Measurements from ENCODE around the gene RBMS3.

Gene RBMS3

GRCh38 chr3:30017901-30018300, 737.0 kb downstream of the RBMS3 start:
- no peak for TF ChIP-seq NFRKB (IDR thresholded peaks at IDR 0.05)
- no peak for TF ChIP-seq L3MBTL2 (conservative IDR thresholded peaks at IDR 0.05)
- no peak for TF ChIP-seq CTBP1 (IDR thresholded peaks at IDR 0.05; ENCODE audit: borderline replicate concordance)
- no peak for TF ChIP-seq SUZ12 (IDR thresholded peaks at IDR 0.05)
- TF ChIP-seq BHLHE40 (IDR thresholded peaks at IDR 0.05; ENCODE audit: borderline replicate concordance): no peak
- no peak for TF ChIP-seq ELF4 (IDR thresholded peaks at IDR 0.05)
- TF ChIP-seq SP1 (IDR thresholded peaks at IDR 0.05): no peak
- TF ChIP-seq ARNT (IDR thresholded peaks at IDR 0.05): no peak
- no peak for TF ChIP-seq LEF1 (IDR thresholded peaks at IDR 0.05; ENCODE audit: borderline replicate concordance)
- no peak for TF ChIP-seq FOXM1 (IDR thresholded peaks at IDR 0.05; ENCODE audit: borderline replicate concordance)
- no peak for TF ChIP-seq PKNOX1 (IDR thresholded peaks at IDR 0.05)
- no peak for TF ChIP-seq TARDBP (IDR thresholded peaks at IDR 0.05)
- TF ChIP-seq ZNF384 (IDR thresholded peaks at IDR 0.05): no peak
- no peak for TF ChIP-seq FOXK2 (IDR thresholded peaks at IDR 0.05)
- no peak for TF ChIP-seq HDGF (IDR thresholded peaks at IDR 0.05; ENCODE audit: borderline replicate concordance)
- TF ChIP-seq FOXA1 (IDR thresholded peaks at IDR 0.05): no peak
- ChIA-PET POLR2A (no interaction called here), CTCF (no interaction called here)
- no peak for DNase-seq (ENCODE audit: extremely low spot score)

- no peak for DNase-seq (ENCODE audit: extremely low spot score)
- ChIA-PET CTCF (interaction anchor here (0.7 to 1.8 kb wide), 2 partner anchors 22 to 353 kb away, joined by 3 to 5 read pairs; no protein-coding TSS in a partner anchor), POLR2A (no interaction called here)
- TF ChIP-seq SUZ12 (IDR thresholded peaks at IDR 0.05): no peak
- no peak for TF ChIP-seq CTBP1 (IDR thresholded peaks at IDR 0.05; ENCODE audit: borderline replicate concordance)
- no peak for TF ChIP-seq BHLHE40 (IDR thresholded peaks at IDR 0.05; ENCODE audit: borderline replicate concordance)
- TF ChIP-seq L3MBTL2 (conservative IDR thresholded peaks at IDR 0.05): no peak
- no peak for TF ChIP-seq NFRKB (IDR thresholded peaks at IDR 0.05)
- TF ChIP-seq FOXA1 (IDR thresholded peaks at IDR 0.05): no peak
- no peak for TF ChIP-seq TARDBP (IDR thresholded peaks at IDR 0.05)
- no peak for TF ChIP-seq ARNT (IDR thresholded peaks at IDR 0.05)
- TF ChIP-seq SP1 (IDR thresholded peaks at IDR 0.05): no peak
- TF ChIP-seq LEF1 (IDR thresholded peaks at IDR 0.05; ENCODE audit: borderline replicate concordance): no peak
These were observed 739.5 kb downstream of the RBMS3 start for GRCh38 chr3:30020380-30020779.

DNA sequence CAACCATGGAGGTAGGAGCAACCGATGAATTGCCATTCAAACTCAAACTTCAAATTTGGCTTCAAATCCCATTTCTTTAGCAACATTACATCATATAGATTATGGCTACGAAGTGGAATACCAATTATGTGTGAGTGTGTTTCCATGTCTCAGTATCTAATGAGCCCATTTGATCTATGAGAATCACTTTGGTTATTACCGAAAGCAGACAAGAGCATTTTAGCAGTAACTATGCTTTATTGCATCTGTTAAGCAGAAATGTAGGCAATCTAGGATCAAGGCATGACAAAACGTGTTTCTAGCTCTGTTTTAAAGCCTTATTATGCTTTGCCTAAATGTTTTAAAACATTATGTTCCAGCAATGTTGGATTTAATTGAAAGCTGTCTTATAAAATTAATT, 743.6 kb downstream of the RBMS3 start:
- no peak for TF ChIP-seq SUZ12 (IDR thresholded peaks at IDR 0.05)
- TF ChIP-seq BHLHE40 (IDR thresholded peaks at IDR 0.05; ENCODE audit: borderline replicate concordance): no peak
- TF ChIP-seq L3MBTL2 (conservative IDR thresholded peaks at IDR 0.05): no peak
- no peak for TF ChIP-seq FOXK2 (IDR thresholded peaks at IDR 0.05)
- TF ChIP-seq LEF1 (IDR thresholded peaks at IDR 0.05; ENCODE audit: borderline replicate concordance): no peak
- TF ChIP-seq PKNOX1 (IDR thresholded peaks at IDR 0.05): no peak
- TF ChIP-seq SP1 (IDR thresholded peaks at IDR 0.05): no peak
- no peak for TF ChIP-seq FOXM1 (IDR thresholded peaks at IDR 0.05; ENCODE audit: borderline replicate concordance)
- no peak for TF ChIP-seq TARDBP (IDR thresholded peaks at IDR 0.05)
- TF ChIP-seq CTBP1 (IDR thresholded peaks at IDR 0.05; ENCODE audit: borderline replicate concordance): no peak
- TF ChIP-seq ARNT (IDR thresholded peaks at IDR 0.05): no peak
- TF ChIP-seq HDGF (IDR thresholded peaks at IDR 0.05; ENCODE audit: borderline replicate concordance): no peak
- no peak for DNase-seq (ENCODE audit: extremely low spot score)
- ChIA-PET CTCF (no interaction called here), POLR2A (no interaction called here)

DNA sequence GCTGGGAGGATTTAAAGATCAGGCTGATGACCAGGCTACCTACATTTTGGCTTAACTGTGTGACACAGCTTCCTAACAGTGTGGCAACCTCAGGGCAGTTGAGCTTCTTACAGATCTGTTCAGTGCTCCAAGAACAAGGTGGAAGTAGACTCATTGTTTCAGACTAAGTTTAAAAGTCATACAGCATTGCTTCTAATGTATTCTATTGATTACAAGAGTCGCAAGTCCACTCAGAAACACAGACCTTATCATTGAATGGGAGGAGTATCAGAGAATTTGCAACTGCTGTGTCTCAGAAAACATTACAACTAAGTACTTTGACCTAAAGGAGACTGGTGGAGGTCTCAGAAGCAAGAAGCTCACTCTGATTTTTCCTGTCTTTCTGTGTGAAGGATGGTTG, 746.0 kb downstream of the RBMS3 start:
- ChIA-PET CTCF (no interaction called here), POLR2A (no interaction called here)
- no peak for TF ChIP-seq ELF4 (IDR thresholded peaks at IDR 0.05)
- no peak for TF ChIP-seq SUZ12 (IDR thresholded peaks at IDR 0.05)
- no peak for TF ChIP-seq HDGF (IDR thresholded peaks at IDR 0.05; ENCODE audit: borderline replicate concordance)
- TF ChIP-seq L3MBTL2 (conservative IDR thresholded peaks at IDR 0.05): no peak
- TF ChIP-seq PKNOX1 (IDR thresholded peaks at IDR 0.05): no peak
- no peak for TF ChIP-seq FOXK2 (IDR thresholded peaks at IDR 0.05)
- no peak for TF ChIP-seq FOXM1 (IDR thresholded peaks at IDR 0.05; ENCODE audit: borderline replicate concordance)
- TF ChIP-seq ZNF384 (IDR thresholded peaks at IDR 0.05): no peak
- no peak for TF ChIP-seq ARNT (IDR thresholded peaks at IDR 0.05)
- TF ChIP-seq BHLHE40 (IDR thresholded peaks at IDR 0.05; ENCODE audit: borderline replicate concordance): no peak
- no peak for TF ChIP-seq CTBP1 (IDR thresholded peaks at IDR 0.05; ENCODE audit: borderline replicate concordance)
- TF ChIP-seq FOXA1 (IDR thresholded peaks at IDR 0.05): no peak
- no peak for TF ChIP-seq TARDBP (IDR thresholded peaks at IDR 0.05)
- no peak for TF ChIP-seq LEF1 (IDR thresholded peaks at IDR 0.05; ENCODE audit: borderline replicate concordance)
- TF ChIP-seq SP1 (IDR thresholded peaks at IDR 0.05): no peak
- no peak for TF ChIP-seq NFRKB (IDR thresholded peaks at IDR 0.05)
- no peak for DNase-seq (ENCODE audit: extremely low spot score)

DNA sequence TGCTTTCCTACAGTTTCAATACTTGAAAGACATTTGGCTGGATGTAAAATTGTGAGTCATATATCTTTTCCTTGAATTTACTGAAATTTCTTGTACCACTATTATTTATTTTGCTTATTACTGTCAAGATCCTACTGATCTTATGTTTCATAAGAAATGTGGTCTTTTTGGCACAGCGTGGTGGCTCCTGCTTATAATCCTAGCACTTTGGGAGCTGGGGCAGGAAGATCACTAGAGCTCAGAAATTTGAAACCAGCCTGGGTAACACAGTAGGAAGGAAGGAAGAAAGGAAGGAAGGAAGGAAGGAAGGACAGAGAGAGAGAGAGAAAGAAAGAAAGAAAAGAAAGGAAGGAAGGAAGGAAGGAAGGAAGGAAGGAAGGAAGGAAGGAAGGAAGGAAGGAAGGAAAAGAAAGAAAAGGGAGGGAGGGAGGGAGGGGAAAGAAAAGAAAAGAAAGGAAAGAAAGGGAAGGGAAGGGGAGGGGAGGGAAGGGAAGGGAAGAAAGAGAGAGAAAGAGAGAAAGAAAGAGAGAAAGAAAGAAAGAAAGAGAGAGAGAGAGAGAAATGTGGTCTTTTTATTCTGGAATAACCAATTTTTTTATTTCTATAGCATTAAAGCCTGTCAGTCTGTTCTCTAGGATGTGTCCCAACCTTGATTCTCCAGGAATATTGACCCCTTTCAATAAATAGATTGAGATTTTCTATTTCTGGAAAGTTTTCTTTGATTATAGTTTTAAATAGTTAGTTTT, 753.5 kb downstream of the RBMS3 start:
- ChIA-PET POLR2A (no interaction called here), CTCF (no interaction called here)
- DNase-seq (ENCODE audit: extremely low spot score): no peak
- TF ChIP-seq FOXK2 (IDR thresholded peaks at IDR 0.05) (no peak), ZNF384 (IDR thresholded peaks at IDR 0.05) (no peak), L3MBTL2 (conservative IDR thresholded peaks at IDR 0.05) (no peak), LEF1 (IDR thresholded peaks at IDR 0.05; ENCODE audit: borderline replicate concordance) (no peak), PKNOX1 (IDR thresholded peaks at IDR 0.05) (no peak), BHLHE40 (IDR thresholded peaks at IDR 0.05; ENCODE audit: borderline replicate concordance) (no peak), CTBP1 (IDR thresholded peaks at IDR 0.05; ENCODE audit: borderline replicate concordance) (no peak), FOXM1 (IDR thresholded peaks at IDR 0.05; ENCODE audit: borderline replicate concordance) (no peak), SUZ12 (IDR thresholded peaks at IDR 0.05) (no peak), NFRKB (IDR thresholded peaks at IDR 0.05) (no peak), TARDBP (IDR thresholded peaks at IDR 0.05) (no peak), FOXA1 (IDR thresholded peaks at IDR 0.05) (no peak), HDGF (IDR thresholded peaks at IDR 0.05; ENCODE audit: borderline replicate concordance) (no peak), ARNT (IDR thresholded peaks at IDR 0.05) (no peak), ELF4 (IDR thresholded peaks at IDR 0.05) (no peak), SP1 (IDR thresholded peaks at IDR 0.05) (no peak)

All from HEK293T (cell line).